A549 (cell line): ENCODE data around the gene RTN4. TPM values are rescaled to one million over a fixed set of nuclear protein-coding genes. Genes with fewer than 3 reads are reported as not detected.
A peak's percentile ranks its signal among the peaks of the same experiment; 100 is the strongest.

Source experiments
- ATAC-seq, 2 experiments: fragments of 200-7000 bp in 1 of 2; fragments of >200 bp in 1 of 2; cut with Nextera tagmentation in 1 of 2; cut with Tn5 transposase in 1 of 2; 3 replicates each; pipeline versions ENCODE4 v1.8.0 to v1.9.1; 2018 to 2020; ENCODE audit warnings: mild to moderate bottlenecking in 1 of 2, moderate library complexity in 1 of 2
- CTCF ChIA-PET: fragments of 300-600 bp; sonication (Branson Sonifier 250); formaldehyde crosslinking; extraction: SDS; loops from one replicate; lab custom pipeline; 2021; ENCODE audit warnings: antibody characterized with exemption, inconsistent platforms; lab: Yijun Ruan, JAX
- POLR2A ChIA-PET: fragments of 350-600 bp; formaldehyde crosslinking; extraction: SDS; loops from one replicate; lab custom pipeline; 2021; ENCODE audit warnings: antibody characterized with exemption, inconsistent platforms; lab: Yijun Ruan, JAX
- DNase-seq, 2 experiments: peaks; one replicate each; pipeline versions ENCODE4 v3.0.0 to v3.0.0-alpha.2; 2011 to 2016; ENCODE audit warnings: low read depth in 1 of 2, low spot score in 1 of 2
- FAIRE-seq: peaks from 2 replicates; lab custom pipeline; 2011; peaks lifted over from hg19 to GRCh38; lab: Jason Lieb, UNC
- H3K27ac ChIP-seq, 2 experiments: fragments of >200 bp; sonication (Bioruptor Twin); formaldehyde crosslinking; 3 replicates each; pipeline ENCODE4 v1.5.1; 2016 to 2017
- H3K4me1 ChIP-seq: fragments of >200 bp; sonication (Bioruptor Twin); formaldehyde crosslinking; 3 replicates; pipeline ENCODE4 v1.6.1; 2016
- H3K4me2 ChIP-seq: fragments of >200 bp; sonication (Bioruptor Twin); formaldehyde crosslinking; 3 replicates; pipeline ENCODE4 v1.6.1; 2016
- H3K4me3 ChIP-seq: fragments of >200 bp; sonication (Bioruptor Twin); formaldehyde crosslinking; 3 replicates; pipeline ENCODE4 v1.5.1; 2016
- H3K9me3 ChIP-seq: fragments of >200 bp; sonication (Bioruptor Twin); formaldehyde crosslinking; 3 replicates; pipeline ENCODE4 v1.6.1; 2016
- BHLHE40 ChIP-seq: IDR thresholded peaks from 2 replicates; pipeline ENCODE4 v1.6.1; 2012; ENCODE audit warnings: low read depth, low read length, inconsistent platforms
- CEBPB ChIP-seq, 2 experiments: fragments of >200 bp in 1 of 2; sonication (Bioruptor Twin) in 1 of 2; formaldehyde crosslinking in 1 of 2; IDR thresholded peaks; 2 replicates each; pipeline ENCODE4 v1.6.1; 2012 to 2016
- EHF ChIP-seq: fragments of 250-450 bp; sonication (Bioruptor Pico); IDR thresholded peaks from 2 replicates; pipeline ENCODE4 v1.5.0; 2020; ENCODE audit warnings: mild to moderate bottlenecking
- EHMT2 ChIP-seq: fragments of 200-600 bp; sonication (generic); IDR thresholded peaks from 2 replicates; pipeline ENCODE4 v1.6.1; 2016; ENCODE audit warnings: antibody characterized with exemption, low read depth, mild to moderate bottlenecking, moderate library complexity
- ESRRA ChIP-seq: fragments of 150-350 bp; IDR thresholded peaks from 2 replicates; pipeline ENCODE4 v1.6.1; 2014; ENCODE audit warnings: mild to moderate bottlenecking, low read length, borderline replicate concordance
- FOSL2 ChIP-seq, 2 experiments: fragments of 450-650 bp in 1 of 2; fragments of >200 bp in 1 of 2; sonication (Bioruptor Twin) in 1 of 2; formaldehyde crosslinking; IDR thresholded peaks; 2 replicates each; pipeline versions ENCODE4 v1.5.0 to v1.6.1; 2016 to 2020; ENCODE audit warnings: mild to moderate bottlenecking in 1 of 2, moderate library complexity in 1 of 2
- GATA3 ChIP-seq: IDR thresholded peaks from 2 replicates; pipeline ENCODE4 v1.6.1; 2012; ENCODE audit warnings: borderline replicate concordance
- HDAC2 ChIP-seq: fragments of 200-600 bp; sonication (generic); IDR thresholded peaks from 2 replicates; pipeline ENCODE4 v1.6.1; 2016
- HEYL ChIP-seq: fragments of 250-450 bp; sonication (Bioruptor Pico); IDR thresholded peaks from 2 replicates; pipeline ENCODE4 v1.8.0; 2021; ENCODE audit warnings: mild to moderate bottlenecking, moderate library complexity
- JUNB ChIP-seq: fragments of >200 bp; sonication (Bioruptor Twin); formaldehyde crosslinking; IDR thresholded peaks from 2 replicates; pipeline ENCODE4 v1.6.1; 2016
- KDM1A ChIP-seq: fragments of 200-600 bp; sonication (generic); IDR thresholded peaks from 2 replicates; pipeline ENCODE4 v1.6.1; 2016; ENCODE audit warnings: low read depth, mild to moderate bottlenecking
- MAZ ChIP-seq: fragments of 150-350 bp; IDR thresholded peaks from 2 replicates; pipeline ENCODE4 v1.6.1; 2014; ENCODE audit warnings: antibody characterized with exemption, low read depth, low read length, borderline replicate concordance
- NR3C1 ChIP-seq: fragments of >200 bp; sonication (Bioruptor Twin); formaldehyde crosslinking; IDR thresholded peaks from 3 replicates; pipeline ENCODE4 v1.6.1; 2017
- POLR2AphosphoS2 ChIP-seq: conservative IDR thresholded peaks from 2 replicates; pipeline ENCODE4 v1.6.1; 2012; ENCODE audit warnings: low read length, improper control_type of control experiment, inconsistent platforms
- RARB ChIP-seq: fragments of 250-450 bp; sonication (Bioruptor Pico); IDR thresholded peaks from 2 replicates; pipeline ENCODE4 v1.8.0; 2021; ENCODE audit warnings: mild to moderate bottlenecking, moderate library complexity
- RCOR1 ChIP-seq: fragments of 150-350 bp; IDR thresholded peaks from 2 replicates; pipeline ENCODE4 v1.6.1; 2014; ENCODE audit warnings: antibody characterized with exemption, low read length, low read depth
- TP53 ChIP-seq: fragments of 250-450 bp; sonication (Bioruptor Pico); IDR thresholded peaks from 2 replicates; pipeline ENCODE4 v1.5.0; 2021; ENCODE audit warnings: mild to moderate bottlenecking, moderate library complexity
- ZSCAN20 ChIP-seq: fragments of 250-450 bp; sonication (Bioruptor Pico); IDR thresholded peaks from 2 replicates; pipeline ENCODE4 v1.8.0; 2022; ENCODE audit warnings: mild to moderate bottlenecking, moderate library complexity
- WGBS: methylation state at CpG from one replicate; pipeline ENCODE4 v1.1.6; 2017; ENCODE audit errors: missing lambda C conversion rate; 5-methylcytosine and 5-hydroxymethylcytosine counted together
- polyA plus RNA-seq, 4 experiments: library from polyadenylated mRNA; depleted of rRNA in 3 of 4; stranded (reverse); fragments of >200 nt; fragmentation: RNase III in 1 of 4; extraction: RNeasy Plus Mini Kit Qiagen cat#74134 plus additional on column Dnase treatment in 1 of 4; gene quantifications; 2 replicates in 3 of 4; 3 replicates in 1 of 4; pipeline ENCODE4 v1.2.3, GENCODE V29; 2011 to 2017
- TF ChIP-seq, protein P1 (sequence below): fragments of >200 bp; sonication (Bioruptor Twin); formaldehyde crosslinking; IDR thresholded peaks from 2 replicates; pipeline ENCODE4 v1.6.1; 2016
- TF ChIP-seq, protein P2 (sequence below): fragments of 450-650 bp; IDR thresholded peaks from 2 replicates; pipeline ENCODE4 v1.6.1; 2014; ENCODE audit warnings: antibody characterized with exemption
- TF ChIP-seq, protein P3 (sequence below): fragments of 250-450 bp; sonication (Bioruptor Pico); IDR thresholded peaks from 2 replicates; pipeline ENCODE4 v1.5.0; 2020; ENCODE audit warnings: low read depth, mild to moderate bottlenecking, moderate library complexity

Gene RTN4
- polyA plus RNA-seq, 2 of the 4 experiments (the other 2 are of a cell fraction): 302 to 403 TPM

DNA sequence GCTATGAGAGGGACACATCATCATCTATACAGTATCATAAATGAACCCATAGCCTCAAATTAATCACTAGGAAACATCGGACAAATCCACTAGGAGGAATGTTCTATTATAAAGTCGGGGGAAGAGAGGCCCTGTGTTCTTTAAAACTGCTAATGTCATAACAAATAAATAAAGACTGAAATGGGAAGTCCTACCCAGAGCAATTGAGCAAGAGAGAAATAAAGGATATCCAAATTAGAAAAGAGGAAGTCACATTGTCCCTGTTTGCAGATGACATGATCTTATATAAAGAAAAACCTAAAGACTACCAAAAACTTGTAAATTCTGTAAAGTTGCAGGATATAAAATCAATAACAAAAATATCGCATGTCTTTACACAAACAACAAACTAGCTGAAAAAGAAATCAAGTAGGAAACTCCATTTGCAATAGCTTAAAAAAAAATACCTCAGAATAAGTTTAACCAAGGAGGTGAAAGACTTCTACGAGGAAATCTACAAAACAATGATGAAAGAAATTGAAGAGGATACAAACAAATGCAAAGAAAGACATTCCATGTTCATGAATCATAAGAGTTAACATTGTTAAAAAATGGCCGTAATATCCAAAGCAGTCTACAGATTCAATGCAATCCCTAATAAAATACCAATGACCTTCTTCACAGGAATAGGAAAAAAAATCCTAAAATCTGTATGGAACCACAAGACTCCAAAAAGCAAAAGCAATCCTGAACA is 30.6 kb downstream of the RTN4 start:
- H3K27ac ChIP-seq: no peak overlapping the region
- ChIA-PET POLR2A (interaction anchor here (0.6 to 0.9 kb wide), 2 partner anchors 29 to 31 kb away, joined by 3 read pairs; partner anchors contain the start of gene RTN4), CTCF (interaction anchor here (1.8 to 16.6 kb wide), 3 partner anchors 30 to 150 kb away, joined by 7 to 351 read pairs (median 64); partner anchors contain the start of gene RTN4)
- FAIRE-seq (no peak), ATAC-seq (no peak), DNase-seq (no peak)
- 50% methylated on average over 5 of the region's 5 CpGs for WGBS
- no peak for TF ChIP-seq TP53
- 0 out of 2 replicates have a peak, but pooled peaks have one; percentile 6 for TF ChIP-seq FOSL2 (IDR thresholded peaks at IDR 0.05)
- peak; percentile 70 for TF ChIP-seq FOSL2 (CRISPR knock-in tag; IDR thresholded peaks at IDR 0.05)
- no peaks in the 10 kb centered on the region for H3K9me3 ChIP-seq
- H3K4me3 ChIP-seq: no peak overlapping the region
- peaks cover 44% of the 10 kb centered on the region for H3K4me1 ChIP-seq
- peak overlapping the region; percentile 0; the same call in 2 of the 3 replicates for H3K4me2 ChIP-seq

DNA sequence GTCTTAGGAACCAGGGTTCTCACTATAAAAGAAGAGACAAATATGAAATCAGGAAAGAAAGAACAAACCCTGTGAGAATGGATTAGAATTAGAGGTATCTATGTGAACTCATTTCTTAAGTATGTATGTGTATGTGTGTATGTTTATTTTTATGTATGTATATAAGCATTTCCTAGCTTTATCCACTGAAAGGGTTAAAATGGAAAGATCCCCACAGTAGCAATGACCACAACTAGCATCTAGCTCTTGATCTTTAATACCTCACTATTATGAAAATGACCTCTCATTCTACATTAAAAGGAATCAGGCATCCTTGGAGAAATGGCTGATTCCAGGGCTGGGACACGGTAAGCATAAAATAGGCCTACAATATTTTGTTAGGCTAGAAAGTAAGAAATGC is 31.6 kb downstream of the RTN4 start:
- TF ChIP-seq ESRRA: no peak
- no peak for TF ChIP-seq ZSCAN20
- no peak for TF ChIP-seq KDM1A
- TF ChIP-seq HDAC2: no peak
- TF ChIP-seq, protein P1, sequence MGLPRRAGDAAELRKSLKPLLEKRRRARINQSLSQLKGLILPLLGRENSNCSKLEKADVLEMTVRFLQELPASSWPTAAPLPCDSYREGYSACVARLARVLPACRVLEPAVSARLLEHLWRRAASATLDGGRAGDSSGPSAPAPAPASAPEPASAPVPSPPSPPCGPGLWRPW: no peak
- no peak for TF ChIP-seq EHF (CRISPR knock-in tag)
- TF ChIP-seq POLR2AphosphoS2: no peak
- no peak for TF ChIP-seq BHLHE40
- TF ChIP-seq, protein P2, sequence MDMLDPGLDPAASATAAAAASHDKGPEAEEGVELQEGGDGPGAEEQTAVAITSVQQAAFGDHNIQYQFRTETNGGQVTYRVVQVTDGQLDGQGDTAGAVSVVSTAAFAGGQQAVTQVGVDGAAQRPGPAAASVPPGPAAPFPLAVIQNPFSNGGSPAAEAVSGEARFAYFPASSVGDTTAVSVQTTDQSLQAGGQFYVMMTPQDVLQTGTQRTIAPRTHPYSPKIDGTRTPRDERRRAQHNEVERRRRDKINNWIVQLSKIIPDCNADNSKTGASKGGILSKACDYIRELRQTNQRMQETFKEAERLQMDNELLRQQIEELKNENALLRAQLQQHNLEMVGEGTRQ: no peak
- no peak for TF ChIP-seq JUNB
- TF ChIP-seq, protein P3, sequence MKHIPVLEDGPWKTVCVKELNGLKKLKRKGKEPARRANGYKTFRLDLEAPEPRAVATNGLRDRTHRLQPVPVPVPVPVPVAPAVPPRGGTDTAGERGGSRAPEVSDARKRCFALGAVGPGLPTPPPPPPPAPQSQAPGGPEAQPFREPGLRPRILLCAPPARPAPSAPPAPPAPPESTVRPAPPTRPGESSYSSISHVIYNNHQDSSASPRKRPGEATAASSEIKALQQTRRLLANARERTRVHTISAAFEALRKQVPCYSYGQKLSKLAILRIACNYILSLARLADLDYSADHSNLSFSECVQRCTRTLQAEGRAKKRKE (CRISPR knock-in tag): no peak
- TF ChIP-seq RCOR1: no peak
- no peak for TF ChIP-seq GATA3
- no peak for TF ChIP-seq NR3C1
- TF ChIP-seq EHMT2: no peak
- no peak for TF ChIP-seq RARB (CRISPR knock-in tag)
- TF ChIP-seq HEYL (CRISPR knock-in tag): no peak
- WGBS: 97% methylated on average over 1 of the region's 1 CpG
- FAIRE-seq (no peak), ATAC-seq (no peak), DNase-seq (no peak)
- Histone ChIP-seq H3K4me2 (no peak overlapping the region), H3K27ac (no peak overlapping the region), H3K9me3 (no peaks in the 10 kb centered on the region), H3K4me1 (peaks cover 55% of the 10 kb centered on the region), H3K4me3 (no peak overlapping the region)
- ChIA-PET POLR2A (no interaction called here), CTCF (interaction anchor here (1.3 to 16.6 kb wide), 5 partner anchors 31 to 151 kb away, joined by 3 to 351 read pairs (median 7); partner anchors contain the start of gene RTN4)

DNA sequence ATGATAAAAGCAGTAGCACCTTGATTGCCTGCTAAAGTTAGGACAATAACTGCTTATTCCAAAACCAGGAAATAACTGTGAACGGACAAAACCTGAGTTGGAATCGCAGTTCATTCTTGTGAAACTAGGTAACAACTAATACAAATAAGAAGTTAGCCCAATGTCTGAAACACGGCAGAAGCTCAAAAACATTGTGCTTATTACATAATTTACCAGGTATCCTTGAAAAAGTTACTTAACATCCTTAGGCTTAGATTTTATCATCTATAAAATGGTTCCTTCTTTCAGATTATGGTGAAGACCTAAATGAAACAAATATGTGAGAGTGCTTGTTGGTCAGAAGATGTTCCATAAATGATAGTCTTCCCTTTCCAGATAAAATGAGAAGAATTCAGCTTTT is 32.4 kb downstream of the RTN4 start:
- ChIA-PET POLR2A (interaction anchor here (0.5 kb wide), 1 partner anchor 205 kb away, joined by 5 read pairs; no protein-coding TSS in a partner anchor), CTCF (interaction anchor here (1.3 to 16.6 kb wide), 5 partner anchors 32 to 152 kb away, joined by 3 to 351 read pairs (median 7); partner anchors contain the start of gene RTN4)
- 81% methylated on average over 3 of the region's 3 CpGs for WGBS
- ATAC-seq: no peak
- Histone ChIP-seq H3K4me1 (peaks cover 60% of the 10 kb centered on the region), H3K9me3 (no peaks in the 10 kb centered on the region), H3K4me3 (no peak overlapping the region), H3K4me2 (peak overlapping the region; percentile 7; the same call in 1 of the 3 replicates), H3K27ac (no peak overlapping the region)
- no peak for FAIRE-seq
- TF ChIP-seq MAZ (no peak), CEBPB (IDR thresholded peaks at IDR 0.05) (peak in 1 of 2 experiments; percentile 68; a peak in 3 of 4 replicates)
- no peak for DNase-seq
